GM23248 (cell line): ENCODE results near the gene GNB1. TPM values are rescaled to one million over a fixed set of nuclear protein-coding genes. Genes with fewer than 3 reads are reported as not detected.

Experiments used
- DNase-seq: peaks from one replicate; pipeline ENCODE4 v3.0.0-alpha.2; 2015
- H2AFZ ChIP-seq: fragments of 200-600 bp; sonication (generic); 2 replicates; pipeline ENCODE4 v1.6.1; 2016; ENCODE audit warnings: antibody characterized with exemption
- H3F3A ChIP-seq: fragments of 200-600 bp; sonication (generic); 2 replicates; pipeline ENCODE4 v1.6.1; 2016; ENCODE audit warnings: mild to moderate bottlenecking, antibody characterized with exemption, mixed run types; ENCODE audit not compliant: insufficient read depth
- H3K27ac ChIP-seq: fragments of 200-600 bp; sonication (generic); 2 replicates; pipeline ENCODE4 v1.5.1; 2016; ENCODE audit warnings: mild to moderate bottlenecking
- H3K27me3 ChIP-seq: fragments of 200-600 bp; sonication (generic); replicated peaks from 2 replicates; pipeline ENCODE4 v1.6.1; 2016; ENCODE audit warnings: mild to moderate bottlenecking; ENCODE audit not compliant: insufficient read depth
- H3K36me3 ChIP-seq: fragments of 200-600 bp; sonication (generic); 2 replicates; pipeline ENCODE4 v1.6.1; 2016; ENCODE audit warnings: low read depth, mild to moderate bottlenecking
- H3K4me1 ChIP-seq: fragments of 200-600 bp; sonication (generic); 2 replicates; pipeline ENCODE4 v1.6.1; 2016; ENCODE audit warnings: mild to moderate bottlenecking; ENCODE audit not compliant: insufficient read depth
- H3K4me2 ChIP-seq: fragments of 200-600 bp; sonication (generic); one replicate; pipeline ENCODE4 v1.6.1; 2016; ENCODE audit warnings: mild to moderate bottlenecking; ENCODE audit not compliant: unreplicated experiment
- H3K4me3 ChIP-seq: fragments of 200-600 bp; sonication (generic); 2 replicates; pipeline ENCODE4 v1.5.1; 2016; ENCODE audit warnings: mild to moderate bottlenecking
- H3K79me2 ChIP-seq: fragments of 200-600 bp; sonication (generic); 2 replicates; pipeline ENCODE4 v1.6.1; 2016; ENCODE audit warnings: mild to moderate bottlenecking; ENCODE audit not compliant: insufficient read depth
- H3K9ac ChIP-seq: fragments of 200-600 bp; sonication (generic); 2 replicates; pipeline ENCODE4 v1.6.1; 2016; ENCODE audit warnings: mild to moderate bottlenecking
- H3K9me2 ChIP-seq: fragments of 200-600 bp; sonication (generic); 2 replicates; pipeline ENCODE4 v1.6.1; 2016; ENCODE audit warnings: mixed run types, mild to moderate bottlenecking, moderate library complexity; ENCODE audit not compliant: insufficient read depth
- H3K9me3 ChIP-seq: fragments of 200-600 bp; sonication (generic); one replicate; pipeline ENCODE4 v1.6.1; 2017; ENCODE audit warnings: low read depth
- H4K20me1 ChIP-seq: fragments of 200-600 bp; sonication (generic); 2 replicates; pipeline ENCODE4 v1.6.0; 2016; ENCODE audit not compliant: insufficient read depth
- EZH2 ChIP-seq: fragments of 200-600 bp; sonication (generic); IDR thresholded peaks from 2 replicates; pipeline ENCODE4 v1.6.1; 2018; ENCODE audit warnings: antibody characterized with exemption, mild to moderate bottlenecking; ENCODE audit not compliant: insufficient read depth, poor library complexity, severe bottlenecking
- EZH2phosphoT487 ChIP-seq: fragments of 200-600 bp; sonication (generic); IDR thresholded peaks from 2 replicates; pipeline ENCODE4 v1.6.1; 2018; ENCODE audit warnings: antibody characterized with exemption, moderate library complexity, mild to moderate bottlenecking, low read depth; ENCODE audit not compliant: insufficient read depth
- WGBS, 2 experiments: methylation state at CpG; one replicate each; pipeline ENCODE4 v1.1.6; 2015 to 2017; ENCODE audit warnings: low lambda C conversion rate in 2 of 2, low coverage in 1 of 2; ENCODE audit errors: missing lambda C conversion rate in 2 of 2; 5-methylcytosine and 5-hydroxymethylcytosine counted together
- in situ Hi-C: fragments of 300-500 bp; cut with MboI; formaldehyde crosslinking; loops from 2 replicates; pipeline ENCODE4 v1.15.0; 2020
- polyA plus RNA-seq: library from polyadenylated mRNA; unstranded; fragments of >200 nt; fragmentation: Nextera tagmentation; extraction: Ambion mirVana; gene quantifications from 2 replicates; pipeline ENCODE4 v1.2.1, GENCODE V29; 2016
- total RNA-seq: library from RNA; depleted of rRNA; stranded (reverse); fragments of >200 nt; shearing (Covaris generic); gene quantifications from 2 replicates; pipeline ENCODE4 v1.2.3, GENCODE V29; 2014

GNB1 gene
- total and polyA plus RNA-seq, 2 experiments from 2014 or later: 92.0 to 97.7 TPM

GRCh38 chr1:1926886-1927660 is 36.2 kb upstream of the GNB1 start:
- Histone ChIP-seq H2AFZ (no peak overlapping the region), H3K4me2 (no peak overlapping the region), H3K36me3 (no peaks in the 10 kb centered on the region), H3K79me2 (no peaks in the 10 kb centered on the region), H3K4me3 (no peak overlapping the region), H3K27me3 (no peaks in the 10 kb centered on the region), H3K9me3 (no peaks in the 10 kb centered on the region), H4K20me1 (no peaks in the 10 kb centered on the region), H3K27ac (no peak overlapping the region), H3K9me2 (no peaks in the 10 kb centered on the region), H3K9ac (no peak overlapping the region), H3K4me1 (no peaks in the 10 kb centered on the region), H3F3A (no peaks in the 10 kb centered on the region)
- in situ Hi-C loops: no loop called here
- 48 to 61% methylated on average over 17 to 21 of the region's 21 CpGs for WGBS, 2 experiments
- no peak for DNase-seq
- TF ChIP-seq EZH2 (no peak), EZH2phosphoT487 (no peak)

- WGBS, 2 experiments: 55 to 69% methylated on average over 21 to 26 of the region's 26 CpGs
- no peaks in the 10 kb centered on the region for H3K9me3 ChIP-seq
- no peaks in the 10 kb centered on the region for H3K79me2 ChIP-seq
- H3K4me1 ChIP-seq: no peaks in the 10 kb centered on the region
- no peaks in the 10 kb centered on the region for H3K36me3 ChIP-seq
- H4K20me1 ChIP-seq: no peaks in the 10 kb centered on the region
- H3K27me3 ChIP-seq: no peaks in the 10 kb centered on the region
- no peak overlapping the region for H2AFZ ChIP-seq
- DNase-seq: no peak
- H3K4me2 ChIP-seq: no peak overlapping the region
- H3F3A ChIP-seq: no peaks in the 10 kb centered on the region
- no peak overlapping the region for H3K9ac ChIP-seq
- in situ Hi-C loops: no loop called here
- H3K4me3 ChIP-seq: no peak overlapping the region
- no peak overlapping the region for H3K27ac ChIP-seq
- TF ChIP-seq EZH2phosphoT487 (no peak), EZH2 (no peak)
- H3K9me2 ChIP-seq: no peaks in the 10 kb centered on the region
Observed at GRCh38 chr1:1926346-1926811, 35.5 kb upstream of the GNB1 start.

GRCh38 chr1:1925437-1926345 is 34.8 kb upstream of the GNB1 start:
- H3K79me2 ChIP-seq: no peaks in the 10 kb centered on the region
- TF ChIP-seq EZH2 (no peak), EZH2phosphoT487 (no peak)
- no peak overlapping the region for H3K27ac ChIP-seq
- H3K4me3 ChIP-seq: no peak overlapping the region
- H3K9me3 ChIP-seq: no peaks in the 10 kb centered on the region
- H3K9me2 ChIP-seq: no peaks in the 10 kb centered on the region
- no peak overlapping the region for H3K4me2 ChIP-seq
- H3K9ac ChIP-seq: no peak overlapping the region
- no peak overlapping the region for H2AFZ ChIP-seq
- H3K36me3 ChIP-seq: no peaks in the 10 kb centered on the region
- in situ Hi-C loops: no loop called here
- no peaks in the 10 kb centered on the region for H3F3A ChIP-seq
- H3K4me1 ChIP-seq: no peaks in the 10 kb centered on the region
- 69 to 72% methylated on average over 25 to 27 of the region's 27 CpGs for WGBS, 2 experiments
- no peak for DNase-seq
- no peaks in the 10 kb centered on the region for H3K27me3 ChIP-seq
- no peaks in the 10 kb centered on the region for H4K20me1 ChIP-seq

- H3K4me3 ChIP-seq: no peak overlapping the region
- 89 to 90% methylated on average over 20 to 21 of the region's 21 CpGs for whole genome bisulfite sequencing, 2 experiments
- H3K9me2 ChIP-seq: no peaks in the 10 kb centered on the region
- H3K4me2 ChIP-seq: no peak overlapping the region
- no peaks in the 10 kb centered on the region for H3K36me3 ChIP-seq
- no peaks in the 10 kb centered on the region for H3K79me2 ChIP-seq
- no peak overlapping the region for H2AFZ ChIP-seq
- H3K9ac ChIP-seq: no peak overlapping the region
- no peak overlapping the region for H3K27ac ChIP-seq
- no peak for DNase-seq
- H3F3A ChIP-seq: no peaks in the 10 kb centered on the region
- no peaks in the 10 kb centered on the region for H4K20me1 ChIP-seq
- TF ChIP-seq EZH2: no peak
- TF ChIP-seq EZH2phosphoT487: no peak
- H3K9me3 ChIP-seq: no peaks in the 10 kb centered on the region
- in situ Hi-C loops: no loop called here
- no peaks in the 10 kb centered on the region for H3K27me3 ChIP-seq
- H3K4me1 ChIP-seq: no peaks in the 10 kb centered on the region
Observed at GRCh38 chr1:1924849-1925248, 34.0 kb upstream of the GNB1 start.
